ENCODE results near the gene DRG2. TPM values are rescaled to one million over a fixed set of nuclear protein-coding genes. Genes with fewer than 3 reads are reported as not detected.

DRG2 gene
- total RNA-seq, 2 donors from 2014 or later = 17.8 to 30.1 TPM

GRCh38 chr17:18093616-18094408 lies 6.1 kb downstream of the DRG2 start:
- WGBS, 2 donors = 76 to 82% methylated on average over 15 of the region's 15 CpGs
- H3K36me3 ChIP-seq (replicated peaks in 1 of 2; ENCODE audit: insufficient read depth in 1 of 2, low read depth in 2 of 2) = peaks cover 3 to 16% of the 10 kb centered on the region in 2 donors
- H3K27me3 ChIP-seq = no peaks in the 10 kb centered on the region
- TF ChIP-seq POLR2A (IDR thresholded peaks at IDR 0.05) = no peak
- TF ChIP-seq, protein P1, sequence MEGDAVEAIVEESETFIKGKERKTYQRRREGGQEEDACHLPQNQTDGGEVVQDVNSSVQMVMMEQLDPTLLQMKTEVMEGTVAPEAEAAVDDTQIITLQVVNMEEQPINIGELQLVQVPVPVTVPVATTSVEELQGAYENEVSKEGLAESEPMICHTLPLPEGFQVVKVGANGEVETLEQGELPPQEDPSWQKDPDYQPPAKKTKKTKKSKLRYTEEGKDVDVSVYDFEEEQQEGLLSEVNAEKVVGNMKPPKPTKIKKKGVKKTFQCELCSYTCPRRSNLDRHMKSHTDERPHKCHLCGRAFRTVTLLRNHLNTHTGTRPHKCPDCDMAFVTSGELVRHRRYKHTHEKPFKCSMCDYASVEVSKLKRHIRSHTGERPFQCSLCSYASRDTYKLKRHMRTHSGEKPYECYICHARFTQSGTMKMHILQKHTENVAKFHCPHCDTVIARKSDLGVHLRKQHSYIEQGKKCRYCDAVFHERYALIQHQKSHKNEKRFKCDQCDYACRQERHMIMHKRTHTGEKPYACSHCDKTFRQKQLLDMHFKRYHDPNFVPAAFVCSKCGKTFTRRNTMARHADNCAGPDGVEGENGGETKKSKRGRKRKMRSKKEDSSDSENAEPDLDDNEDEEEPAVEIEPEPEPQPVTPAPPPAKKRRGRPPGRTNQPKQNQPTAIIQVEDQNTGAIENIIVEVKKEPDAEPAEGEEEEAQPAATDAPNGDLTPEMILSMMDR (IDR thresholded peaks at IDR 0.05) = no peak
- H3K4me3 ChIP-seq = no peak overlapping the region
- H3K4me1 ChIP-seq = peaks cover 7% of the 10 kb centered on the region
- no peak overlapping the region for H3K27ac ChIP-seq
- ATAC-seq (no peak), DNase-seq (peak in 2 of 4 donors; percentile 31 to 32)
- H3K9me3 ChIP-seq = no peaks in the 10 kb centered on the region
- intact Hi-C loops (cut with DNase I) = no loop called here

- H3K27ac ChIP-seq = no peak overlapping the region
- H3K4me3 ChIP-seq = no peak overlapping the region
- no peaks in the 10 kb centered on the region for H3K27me3 ChIP-seq
- H3K9me3 ChIP-seq = no peaks in the 10 kb centered on the region
- 96 to 97% methylated on average over 10 of the region's 10 CpGs for WGBS, 2 donors
- no peak for TF ChIP-seq POLR2A (IDR thresholded peaks at IDR 0.05)
- TF ChIP-seq, protein P1 (IDR thresholded peaks at IDR 0.05) = no peak
- peaks cover 3 to 17% of the 10 kb centered on the region in 2 donors for H3K36me3 ChIP-seq (replicated peaks in 1 of 2; ENCODE audit: insufficient read depth in 1 of 2, low read depth in 2 of 2)
- H3K4me1 ChIP-seq = peaks cover 1% of the 10 kb centered on the region
- ATAC-seq (no peak), DNase-seq (no peak)
- intact Hi-C loops (cut with DNase I) = no loop called here
Observed at GRCh38 chr17:18094409-18094807, 6.7 kb downstream of the DRG2 start.

GRCh38 chr17:18099516-18099915 lies 11.8 kb downstream of the DRG2 start:
- TF ChIP-seq, protein P1 (IDR thresholded peaks at IDR 0.05) = no peak
- no peak for TF ChIP-seq POLR2A (IDR thresholded peaks at IDR 0.05)
- Histone ChIP-seq H3K4me1 (no peaks in the 10 kb centered on the region), H3K36me3 (replicated peaks in 1 of 2; ENCODE audit: insufficient read depth in 1 of 2, low read depth in 2 of 2) (peaks cover 3 to 11% of the 10 kb centered on the region in 2 donors), H3K27ac (no peak overlapping the region), H3K9me3 (no peaks in the 10 kb centered on the region), H3K27me3 (no peaks in the 10 kb centered on the region), H3K4me3 (no peak overlapping the region)
- intact Hi-C loops (cut with DNase I) = no loop called here
- ATAC-seq (no peak), DNase-seq (no peak)
- WGBS, 2 donors = 86 to 93% methylated on average over 5 to 14 of the region's 14 CpGs

DNA sequence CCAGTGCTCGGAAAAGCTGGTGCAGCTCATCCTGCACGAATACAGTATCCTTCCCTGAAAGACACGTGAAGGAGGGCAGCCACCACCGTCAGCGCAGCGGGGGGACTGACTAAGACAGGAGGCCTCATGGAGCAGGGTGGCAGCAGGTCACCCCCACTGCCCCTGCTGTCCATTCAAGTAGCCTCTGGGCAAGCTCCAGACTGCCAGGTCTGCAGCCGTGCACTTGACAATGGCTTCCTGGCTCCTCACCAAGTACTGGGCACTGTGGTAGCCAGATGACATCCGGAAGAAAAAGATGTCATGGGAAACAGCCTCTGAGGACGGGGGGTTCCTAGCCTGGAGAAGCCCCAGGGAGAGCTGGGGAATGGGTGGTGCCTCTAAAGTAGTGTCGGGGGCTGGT lies 12.9 kb downstream of the DRG2 start:
- 82 to 84% methylated on average over 8 to 10 of the region's 10 CpGs for WGBS, 2 donors
- H3K9me3 ChIP-seq = no peaks in the 10 kb centered on the region
- no peak for ATAC-seq
- TF ChIP-seq, protein P1 (IDR thresholded peaks at IDR 0.05) = no peak
- no peak for TF ChIP-seq POLR2A (IDR thresholded peaks at IDR 0.05)
- H3K27ac ChIP-seq = no peak overlapping the region
- no peaks in the 10 kb centered on the region for H3K27me3 ChIP-seq
- H3K4me1 ChIP-seq = no peaks in the 10 kb centered on the region
- intact Hi-C loops (cut with DNase I) = no loop called here
- no peak overlapping the region for H3K4me3 ChIP-seq
- peaks cover 1 to 11% of the 10 kb centered on the region in 2 donors for H3K36me3 ChIP-seq (replicated peaks in 1 of 2; ENCODE audit: insufficient read depth in 1 of 2, low read depth in 2 of 2)
- no peak for DNase-seq

GRCh38 chr17:18101828-18102227 lies 14.1 kb downstream of the DRG2 start:
- no peaks in the 10 kb centered on the region for H3K4me1 ChIP-seq
- intact Hi-C loops (cut with DNase I) = no loop called here
- H3K36me3 ChIP-seq (replicated peaks in 1 of 2; ENCODE audit: insufficient read depth in 1 of 2, low read depth in 2 of 2) = peaks cover 0 to 4% of the 10 kb centered on the region in 2 donors
- TF ChIP-seq, protein P1 (IDR thresholded peaks at IDR 0.05) = no peak
- TF ChIP-seq POLR2A (IDR thresholded peaks at IDR 0.05) = no peak
- no peak overlapping the region for H3K4me3 ChIP-seq
- H3K27ac ChIP-seq = no peak overlapping the region
- H3K9me3 ChIP-seq = no peaks in the 10 kb centered on the region
- 83% methylated on average over 9 of the region's 9 CpGs; no CpG with 5 or more reads in 1 of the 2 donors for WGBS, 2 donors
- DNase-seq = no peak
- no peak for ATAC-seq
- H3K27me3 ChIP-seq = no peaks in the 10 kb centered on the region

Data from body of pancreas (tissue), 4 donors.